Epithelial cell of esophagus (primary cell): ENCODE data around the gene MTAP.

Experiments used
- DNase-seq: peaks from one replicate; pipeline ENCODE4 v3.0.0; 2010; ENCODE audit warnings: low read depth
- H3K4me3 ChIP-seq: 2 replicates; pipeline ENCODE4 v1.5.1; 2011; ENCODE audit warnings: mild to moderate bottlenecking, low read length, control low read depth
- CTCF ChIP-seq: IDR thresholded peaks from 2 replicates; pipeline ENCODE4 v1.5.1; 2011; ENCODE audit warnings: low read depth, mild to moderate bottlenecking, low read length, control low read depth, inconsistent platforms; ENCODE audit not compliant: insufficient read depth; ENCODE audit errors: missing control alignments

The MTAP gene

GRCh38 chr9:21828853-21829410, 26.5 kb downstream of the MTAP start:
- peak; percentile 90 for DNase-seq
- TF ChIP-seq CTCF: no peak
- H3K4me3 ChIP-seq: no peak overlapping the region

DNA sequence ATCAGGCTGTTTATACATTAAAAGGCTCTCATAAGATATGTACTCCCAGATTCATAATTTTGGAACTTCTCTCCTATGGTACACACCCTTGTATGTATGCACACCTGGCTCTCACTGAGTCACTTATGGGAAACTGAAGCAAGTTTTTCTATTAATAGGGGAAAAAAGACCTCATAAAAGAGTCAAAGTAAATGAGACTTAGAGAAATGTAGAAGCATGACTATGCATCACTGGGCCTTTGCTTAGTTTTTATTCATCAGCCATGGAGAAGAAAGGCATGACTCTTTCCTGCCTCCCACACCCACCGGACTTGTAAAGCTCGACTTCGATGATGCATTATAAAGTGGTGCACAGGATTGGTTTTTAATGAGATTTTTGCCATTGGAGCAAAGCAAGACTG, 28.2 kb downstream of the MTAP start:
- DNase-seq: peak; percentile 66
- H3K4me3 ChIP-seq: no peak overlapping the region
- TF ChIP-seq CTCF: no peak

DNA sequence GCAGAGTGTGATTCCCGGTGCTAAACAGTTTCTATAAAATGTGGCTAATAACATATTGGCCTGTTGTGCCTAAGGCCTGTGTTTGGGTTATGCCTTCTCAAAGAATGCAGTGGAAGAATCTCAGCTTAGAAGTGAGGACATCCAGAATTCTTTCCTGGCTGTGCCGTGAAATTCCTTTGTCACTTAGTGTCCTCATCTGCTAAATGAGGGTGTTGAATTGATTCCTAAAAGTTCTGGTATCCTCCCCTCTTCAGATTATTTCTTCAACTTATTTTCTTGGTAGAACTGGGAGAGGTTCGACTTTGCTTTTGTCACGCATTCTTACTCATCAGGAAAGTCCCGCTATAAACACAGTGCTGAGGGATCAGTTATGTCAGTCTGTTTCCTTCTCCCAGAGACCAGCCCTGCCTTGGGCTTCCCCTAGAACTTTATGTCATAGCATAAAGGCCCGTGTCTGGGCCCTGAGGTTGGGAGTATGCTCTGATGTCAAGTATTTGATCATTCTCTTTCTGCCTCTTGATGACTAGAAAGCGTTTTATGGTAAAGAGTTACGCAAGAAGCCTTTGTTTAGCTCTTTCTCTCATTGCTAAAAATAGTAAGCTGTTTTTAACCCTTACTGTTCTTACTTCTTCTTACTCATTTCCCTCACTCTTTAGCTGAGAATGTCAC, 29.5 kb downstream of the MTAP start:
- peak; percentile 97 for DNase-seq
- TF ChIP-seq CTCF: no peak
- H3K4me3 ChIP-seq: no peak overlapping the region

GRCh38 chr9:21833090-21833801, 30.8 kb downstream of the MTAP start:
- DNase-seq: peak; percentile 97
- TF ChIP-seq CTCF: no peak
- H3K4me3 ChIP-seq: no peak overlapping the region

DNA sequence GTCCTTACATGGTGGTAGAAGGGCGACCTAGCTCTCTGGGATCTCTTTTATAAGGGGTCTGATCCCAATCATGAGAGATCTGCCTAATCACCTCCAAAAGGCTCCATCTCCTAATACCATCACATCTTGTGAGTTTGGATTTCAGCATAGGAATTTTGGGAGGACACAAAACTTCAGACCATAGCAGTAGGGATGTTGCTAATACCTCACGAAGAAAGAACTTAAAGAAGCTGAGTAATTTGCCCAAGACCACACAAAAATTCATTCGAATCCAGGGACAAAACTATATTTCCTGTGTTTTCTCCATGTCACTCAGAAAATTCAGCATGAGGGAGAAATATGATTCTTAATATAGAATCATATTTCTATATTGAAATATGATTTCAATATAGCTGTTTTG, 32.7 kb downstream of the MTAP start:
- no peak overlapping the region for H3K4me3 ChIP-seq
- no peak for DNase-seq
- no peak for TF ChIP-seq CTCF

GRCh38 chr9:21836437-21837161, 34.2 kb downstream of the MTAP start:
- TF ChIP-seq CTCF: no peak
- peak; percentile 97 for DNase-seq
- no peak overlapping the region for H3K4me3 ChIP-seq
